H9 (cell line): ENCODE data around the gene ZNHIT6. TPM values are rescaled to one million over a fixed set of nuclear protein-coding genes. Genes with fewer than 3 reads are reported as not detected.

Experiments
- DNase-seq: peaks from one replicate; pipeline ENCODE4 v3.0.0-alpha.2; 2017
- H2AFZ ChIP-seq: one replicate; pipeline ENCODE4 v1.6.1; 2013; ENCODE audit warnings: mild to moderate bottlenecking, low read length, control low read depth, moderate library complexity
- H2AK5ac ChIP-seq: 2 replicates; pipeline ENCODE4 v1.6.1; 2013; ENCODE audit warnings: low read length, control low read depth, mixed read lengths; ENCODE audit not compliant: insufficient read length
- H2BK120ac ChIP-seq: one replicate; pipeline ENCODE4 v1.6.1; 2013; ENCODE audit warnings: low read depth, mild to moderate bottlenecking, low read length, control low read depth, inconsistent platforms; ENCODE audit not compliant: poor library complexity, severe bottlenecking
- H2BK12ac ChIP-seq: 2 replicates; pipeline ENCODE4 v1.6.1; 2013; ENCODE audit warnings: low read length, control low read depth, mixed read lengths, low read depth; ENCODE audit not compliant: insufficient read length
- H2BK15ac ChIP-seq: 2 replicates; pipeline ENCODE4 v1.6.1; 2013; ENCODE audit warnings: low read depth, low read length, control low read depth
- H2BK20ac ChIP-seq: one replicate; pipeline ENCODE4 v1.6.1; 2013; ENCODE audit warnings: low read depth, mild to moderate bottlenecking, low read length, control low read depth, inconsistent platforms; ENCODE audit not compliant: poor library complexity, severe bottlenecking
- H2BK5ac ChIP-seq: 2 replicates; pipeline ENCODE4 v1.6.1; 2013; ENCODE audit warnings: low read length, control low read depth, mixed read lengths; ENCODE audit not compliant: insufficient read length
- H3K14ac ChIP-seq: 2 replicates; pipeline ENCODE4 v1.6.1; 2013; ENCODE audit warnings: low read length, control low read depth; ENCODE audit not compliant: insufficient read depth
- H3K18ac ChIP-seq: 2 replicates; pipeline ENCODE4 v1.6.1; 2013; ENCODE audit warnings: low read depth, mild to moderate bottlenecking, mixed read lengths, low read length, control low read depth; ENCODE audit not compliant: insufficient read length
- H3K23ac ChIP-seq: 2 replicates; pipeline ENCODE4 v1.6.1; 2013; ENCODE audit warnings: low read length, control low read depth, mixed read lengths, low read depth; ENCODE audit not compliant: insufficient read length
- H3K23me2 ChIP-seq: 2 replicates; pipeline ENCODE4 v1.6.1; 2013; ENCODE audit warnings: low read depth, mild to moderate bottlenecking, mixed read lengths, low read length, control low read depth; ENCODE audit not compliant: insufficient read length, poor library complexity, severe bottlenecking
- H3K27ac ChIP-seq: 2 replicates; pipeline ENCODE4 v1.5.1; 2013; ENCODE audit warnings: low read length, control low read depth, mixed read lengths, low read depth; ENCODE audit not compliant: insufficient read length
- H3K27me3 ChIP-seq: 2 replicates; pipeline ENCODE4 v1.6.1; 2013; ENCODE audit warnings: low read length, control low read depth, inconsistent platforms; ENCODE audit not compliant: insufficient read depth
- H3K4ac ChIP-seq: 2 replicates; pipeline ENCODE4 v1.6.1; 2013; ENCODE audit warnings: low read depth, mild to moderate bottlenecking, control low read depth, inconsistent platforms, low read length, moderate library complexity
- H3K4me1 ChIP-seq: 2 replicates; pipeline ENCODE4 v1.6.1; 2013; ENCODE audit warnings: low read length, control low read depth, inconsistent platforms; ENCODE audit not compliant: insufficient read depth
- H3K4me2 ChIP-seq: 2 replicates; pipeline ENCODE4 v1.6.1; 2013; ENCODE audit warnings: low read length, control low read depth, mixed read lengths; ENCODE audit not compliant: insufficient read length, insufficient read depth
- H3K56ac ChIP-seq: 2 replicates; pipeline ENCODE4 v1.6.1; 2013; ENCODE audit warnings: low read depth, mild to moderate bottlenecking, mixed read lengths, low read length, control low read depth; ENCODE audit not compliant: insufficient read length
- H3K79me1 ChIP-seq: 2 replicates; pipeline ENCODE4 v1.6.1; 2013; ENCODE audit warnings: low read depth, mild to moderate bottlenecking, moderate library complexity, low read length, control low read depth, inconsistent platforms; ENCODE audit not compliant: insufficient read depth, poor library complexity, severe bottlenecking
- H3K79me2 ChIP-seq: 2 replicates; pipeline ENCODE4 v1.6.1; 2013; ENCODE audit warnings: low read length, control low read depth, inconsistent platforms; ENCODE audit not compliant: insufficient read depth
- H3K9ac ChIP-seq: 2 replicates; pipeline ENCODE4 v1.6.1; 2013; ENCODE audit warnings: low read length, control low read depth, mixed read lengths; ENCODE audit not compliant: insufficient read length; ENCODE audit errors: extremely low read depth
- H3K9me3 ChIP-seq: one replicate; pipeline ENCODE4 v1.6.1; 2013; ENCODE audit warnings: low read depth, low read length, inconsistent platforms; ENCODE audit not compliant: control insufficient read depth
- H3T11ph ChIP-seq: one replicate; pipeline ENCODE4 v1.6.1; 2013; ENCODE audit warnings: mild to moderate bottlenecking, low read length, control low read depth, inconsistent platforms
- H4K20me1 ChIP-seq: one replicate; pipeline ENCODE4 v1.6.1; 2013; ENCODE audit not compliant: control insufficient read depth, insufficient read length, insufficient read depth
- H4K5ac ChIP-seq: 2 replicates; pipeline ENCODE4 v1.6.1; 2013; ENCODE audit warnings: low read depth, mild to moderate bottlenecking, mixed read lengths, low read length, control low read depth; ENCODE audit not compliant: insufficient read length
- H4K8ac ChIP-seq: replicated peaks from 2 replicates; pipeline ENCODE4 v1.6.1; 2013; ENCODE audit warnings: low read length, control low read depth, mixed read lengths, low read depth; ENCODE audit not compliant: insufficient read length
- H4K91ac ChIP-seq: 2 replicates; pipeline ENCODE4 v1.6.1; 2013; ENCODE audit warnings: low read depth, mild to moderate bottlenecking, moderate library complexity, mixed read lengths, low read length, control low read depth; ENCODE audit not compliant: insufficient read length
- H3K27ac Mint-ChIP-seq, 3 experiments: 2 replicates in 2 of 3; 3 replicates in 1 of 3; pipeline ENCODE4 v1.8.0; 2020 to 2021; ENCODE audit warnings: mixed read lengths in 3 of 3, mild to moderate bottlenecking in 1 of 3, moderate library complexity in 1 of 3
- H3K27me3 Mint-ChIP-seq: 2 replicates; pipeline ENCODE4 v1.8.0; 2021; ENCODE audit warnings: low read depth, mild to moderate bottlenecking, moderate library complexity, mixed read lengths
- H3K36me3 Mint-ChIP-seq, 3 experiments: 2 replicates in 2 of 3; 3 replicates in 1 of 3; pipeline ENCODE4 v1.8.0; 2020 to 2021; ENCODE audit warnings: low read depth in 3 of 3, mixed read lengths in 3 of 3; ENCODE audit not compliant: insufficient read depth in 1 of 3
- H3K4me1 Mint-ChIP-seq, 2 experiments: 2 replicates each; pipeline ENCODE4 v1.8.0; 2020; ENCODE audit warnings: mixed read lengths in 2 of 2
- H3K4me3 Mint-ChIP-seq, 2 experiments: 2 replicates in 1 of 2; 3 replicates in 1 of 2; pipeline ENCODE4 v1.8.0; 2020 to 2021; ENCODE audit warnings: mild to moderate bottlenecking in 2 of 2, mixed read lengths in 2 of 2, moderate library complexity in 1 of 2
- H3K9me3 Mint-ChIP-seq, 2 experiments: 2 replicates in 1 of 2; 3 replicates in 1 of 2; pipeline ENCODE4 v1.8.0; 2020; ENCODE audit warnings: mild to moderate bottlenecking in 2 of 2, mixed read lengths in 2 of 2, moderate library complexity in 1 of 2
- CTCF ChIP-seq: fragments of 200-600 bp; sonication (generic); conservative IDR thresholded peaks from 3 replicates; pipeline ENCODE4 v1.8.0; 2021; ENCODE audit warnings: antibody characterized with exemption, mild to moderate bottlenecking
- WGBS: extraction: QIAGEN DNeasy Blood & Tissue Kit; methylation state at CpG from one replicate; pipeline ENCODE4 v1.1.7; 2013; ENCODE audit warnings: missing lambda C conversion rate, low lambda C conversion rate, mixed read lengths; ENCODE audit not compliant: insufficient read length; ENCODE audit errors: extremely low coverage; 5-methylcytosine and 5-hydroxymethylcytosine counted together
- total RNA-seq: library from RNA; stranded (reverse); gene quantifications from 2 replicates; pipeline ENCODE4 v1.2.1, GENCODE V29; 2021

ZNHIT6 gene
- total RNA-seq, 1 experiment from 2014 or later = 21.5 TPM

- peaks cover 9 to 18% of the 10 kb centered on the region in 2 experiments for H3K4me1 Mint-ChIP-seq
- Histone ChIP-seq H4K20me1 (no peaks in the 10 kb centered on the region), H3K27me3 (no peaks in the 10 kb centered on the region), H2AK5ac (no peak overlapping the region), H2BK5ac (no peak overlapping the region), H3K4ac (no peak overlapping the region), H3K27ac (no peak overlapping the region), H2BK20ac (no peak overlapping the region), H3K9ac (no peak overlapping the region), H3K4me1 (peaks cover 5% of the 10 kb centered on the region; the same call in 1 of the 2 replicates), H3K9me3 (peaks cover 4% of the 10 kb centered on the region), H4K8ac (no peak overlapping the region), H3T11ph (no peak overlapping the region), H3K23me2 (no peaks in the 10 kb centered on the region), H3K14ac (no peak overlapping the region; the same call in 1 of the 2 replicates), H3K18ac (peak overlapping the region; percentile 34), H2BK120ac (no peak overlapping the region), H3K56ac (no peak overlapping the region), H3K23ac (no peak overlapping the region), H3K79me2 (no peaks in the 10 kb centered on the region), H2BK15ac (no peak overlapping the region), H2BK12ac (no peak overlapping the region), H3K79me1 (no peaks in the 10 kb centered on the region), H2AFZ (no peak overlapping the region), H3K4me2 (no peak overlapping the region), H4K91ac (no peak overlapping the region), H4K5ac (no peak overlapping the region)
- H3K4me3 Mint-ChIP-seq = no peak overlapping the region
- peaks cover 2 to 6% (median 5%) of the 10 kb centered on the region in 3 experiments; a peak in 5 of 7 replicates for H3K36me3 Mint-ChIP-seq
- TF ChIP-seq CTCF = no peak
- no peak overlapping the region for H3K27ac Mint-ChIP-seq
- peak; percentile 32 for DNase-seq
- no peaks in the 10 kb centered on the region for H3K27me3 Mint-ChIP-seq
- WGBS = no CpG with 5 or more reads among the region's 49 CpGs
- H3K9me3 Mint-ChIP-seq = peaks cover 5 to 6% of the 10 kb centered on the region in 2 experiments
These were observed 92.5 kb downstream of the ZNHIT6 start for GRCh38 chr1:85615586-85616363.
